Transverse colon (tissue), 4 donors: ENCODE results near the gene ARMC6.

Experiments
- CTCF ChIP-seq, 5 experiments: fragments of 200-600 bp in 3 of 5; fragments of 450-650 bp in 2 of 5; sonication (generic) in 3 of 5; IDR thresholded peaks; 1 replicate in 2 of 5; 2 replicates in 3 of 5; pipeline ENCODE4 v1.5.1; 2016 to 2017; ENCODE audit warnings: antibody characterized with exemption in 5 of 5, inconsistent platforms in 3 of 5, mild to moderate bottlenecking in 2 of 5, moderate library complexity in 1 of 5
- EP300 ChIP-seq: sonication (generic); formaldehyde crosslinking; IDR thresholded peaks from one replicate; pipeline ENCODE4 v1.6.1; 2017; ENCODE audit warnings: antibody characterized with exemption, low read depth
- POLR2A ChIP-seq: fragments of 450-650 bp; IDR thresholded peaks from one replicate; pipeline ENCODE4 v1.6.1; 2016; ENCODE audit warnings: antibody characterized with exemption, mild to moderate bottlenecking, moderate library complexity
- POLR2AphosphoS5 ChIP-seq, 3 donors: sonication (generic); formaldehyde crosslinking; IDR thresholded peaks; one replicate each; pipeline ENCODE4 v1.6.1; 2016; ENCODE audit warnings: antibody characterized with exemption in 3 of 3

- no peak for TF ChIP-seq POLR2A
- no peak for TF ChIP-seq POLR2AphosphoS5 (IDR thresholded peaks at IDR 0.05)
- no peak for TF ChIP-seq CTCF (IDR thresholded peaks at IDR 0.05)
- TF ChIP-seq EP300, result no peak
Measured at GRCh38 chr19:19057720-19058119, 24.3 kb downstream of the ARMC6 start.
